ENCODE data around the gene PROCA1.

DNA sequence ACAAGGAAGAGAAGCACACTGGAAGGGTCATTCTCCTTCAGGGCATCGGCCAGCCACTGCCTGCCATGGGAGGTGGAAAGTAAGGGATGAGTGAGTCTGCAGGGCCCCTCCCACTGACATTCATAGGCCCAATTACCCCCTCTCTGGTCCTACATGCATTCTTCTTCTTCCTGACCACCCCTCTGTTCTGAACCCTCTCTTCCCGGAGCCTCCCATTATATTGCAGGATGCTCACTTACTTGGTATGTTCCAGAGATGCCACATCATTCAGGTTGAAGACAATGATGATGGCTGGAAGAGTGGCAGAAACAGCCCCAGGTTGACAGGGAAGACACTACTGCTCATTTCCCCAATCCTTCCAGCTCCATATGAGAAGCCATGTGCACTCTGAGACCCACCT is 3.5 kb upstream of the PROCA1 start:
- TF ChIP-seq, protein P1, sequence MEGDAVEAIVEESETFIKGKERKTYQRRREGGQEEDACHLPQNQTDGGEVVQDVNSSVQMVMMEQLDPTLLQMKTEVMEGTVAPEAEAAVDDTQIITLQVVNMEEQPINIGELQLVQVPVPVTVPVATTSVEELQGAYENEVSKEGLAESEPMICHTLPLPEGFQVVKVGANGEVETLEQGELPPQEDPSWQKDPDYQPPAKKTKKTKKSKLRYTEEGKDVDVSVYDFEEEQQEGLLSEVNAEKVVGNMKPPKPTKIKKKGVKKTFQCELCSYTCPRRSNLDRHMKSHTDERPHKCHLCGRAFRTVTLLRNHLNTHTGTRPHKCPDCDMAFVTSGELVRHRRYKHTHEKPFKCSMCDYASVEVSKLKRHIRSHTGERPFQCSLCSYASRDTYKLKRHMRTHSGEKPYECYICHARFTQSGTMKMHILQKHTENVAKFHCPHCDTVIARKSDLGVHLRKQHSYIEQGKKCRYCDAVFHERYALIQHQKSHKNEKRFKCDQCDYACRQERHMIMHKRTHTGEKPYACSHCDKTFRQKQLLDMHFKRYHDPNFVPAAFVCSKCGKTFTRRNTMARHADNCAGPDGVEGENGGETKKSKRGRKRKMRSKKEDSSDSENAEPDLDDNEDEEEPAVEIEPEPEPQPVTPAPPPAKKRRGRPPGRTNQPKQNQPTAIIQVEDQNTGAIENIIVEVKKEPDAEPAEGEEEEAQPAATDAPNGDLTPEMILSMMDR (IDR thresholded peaks at IDR 0.05), result no peak
- TF ChIP-seq POLR2A (IDR thresholded peaks at IDR 0.05), result no peak
